Measurements from ENCODE around the gene BABAM1. TPM values are rescaled to one million over a fixed set of nuclear protein-coding genes. Genes with fewer than 3 reads are reported as not detected.

BABAM1 gene
- 10 to 100 TPM; 86.6 to 96.1 TPM for total RNA-seq

- DNase-seq: peak; percentile 94 to 98
- no peaks in the 10 kb centered on the region for H3K9me3 Mint-ChIP-seq
- peaks cover 24% of the 10 kb centered on the region for H3K4me1 Mint-ChIP-seq (ENCODE audit: low read depth)
- H3K36me3 Mint-ChIP-seq (ENCODE audit: insufficient read depth in 2 of 2): peaks cover 5 to 11% of the 10 kb centered on the region in 2 donors
- peak; percentile 93 to 94 for ATAC-seq (replicated peaks in 1 of 2)
- H3K4me3 Mint-ChIP-seq: peak within 1 kb of the TSS; percentile 88 to 93
- H3K27ac Mint-ChIP-seq: peak within 1 kb of the TSS; percentile 95
- H3K27me3 Mint-ChIP-seq (ENCODE audit: low read depth): no peaks in the 10 kb centered on the region
Observed at GRCh38 chr19:17266975-17267788, at the start of gene BABAM1. TSS of gene BABAM1 (plus strand) at chr19:17267443. CDS start at chr19:17268807, 1,364 bp downstream.

DNA sequence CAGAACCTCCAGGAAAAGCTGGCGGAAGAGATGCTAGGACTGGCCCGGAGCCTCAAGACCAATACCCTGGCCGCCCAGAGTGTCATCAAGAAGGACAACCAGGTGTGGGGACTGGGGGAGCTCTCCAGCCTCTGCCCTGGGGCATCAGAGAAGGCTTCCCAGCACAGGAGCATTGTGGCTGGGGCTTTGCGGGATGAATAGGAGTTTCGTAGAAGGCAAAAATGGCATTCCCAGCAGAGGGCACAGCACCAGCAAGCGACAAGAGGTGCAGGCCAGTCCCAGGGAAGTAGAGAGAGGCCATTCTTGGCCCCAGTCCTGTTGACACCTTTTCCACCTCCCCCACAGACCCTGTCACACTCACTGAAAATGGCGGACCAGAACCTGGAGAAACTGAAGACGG lies 48.0 kb upstream of the BABAM1 start:
- Mint-ChIP-seq H3K27ac (no peak overlapping the region), H3K4me3 (no peak overlapping the region), H3K36me3 (ENCODE audit: insufficient read depth in 2 of 2) (peaks cover 2 to 12% of the 10 kb centered on the region in 2 donors), H3K4me1 (ENCODE audit: low read depth) (peaks cover 27% of the 10 kb centered on the region), H3K9me3 (no peaks in the 10 kb centered on the region), H3K27me3 (ENCODE audit: low read depth) (no peaks in the 10 kb centered on the region)
- DNase-seq (no peak), ATAC-seq (replicated peaks in 1 of 2) (no peak)

GRCh38 chr19:17220207-17220758 lies 47.0 kb upstream of the BABAM1 start:
- DNase-seq: no peak
- peak in 1 of 2 donors; percentile 8 for ATAC-seq (replicated peaks in 1 of 2)
- no peak overlapping the region for H3K27ac Mint-ChIP-seq

GRCh38 chr19:17225053-17225452 lies 42.2 kb upstream of the BABAM1 start:
- ATAC-seq (replicated peaks in 1 of 2): no peak
- H3K4me1 Mint-ChIP-seq (ENCODE audit: low read depth): peaks cover 21% of the 10 kb centered on the region
- peak overlapping the region; percentile 39 to 75 for H3K4me3 Mint-ChIP-seq
- no peak for DNase-seq
- no peak overlapping the region for H3K27ac Mint-ChIP-seq
- H3K36me3 Mint-ChIP-seq (ENCODE audit: insufficient read depth in 2 of 2): no peaks in the 10 kb centered on the region
- no peaks in the 10 kb centered on the region for H3K9me3 Mint-ChIP-seq
- no peaks in the 10 kb centered on the region for H3K27me3 Mint-ChIP-seq (ENCODE audit: low read depth)

More at GRCh38 chr19:17220207-17220758, 47.0 kb upstream of the BABAM1 start:
- Mint-ChIP-seq H3K4me1 (ENCODE audit: low read depth) (peaks cover 23% of the 10 kb centered on the region), H3K36me3 (ENCODE audit: insufficient read depth in 2 of 2) (peaks cover 2 to 12% of the 10 kb centered on the region in 2 donors), H3K4me3 (no peak overlapping the region), H3K27me3 (ENCODE audit: low read depth) (no peaks in the 10 kb centered on the region), H3K9me3 (no peaks in the 10 kb centered on the region)

DNA sequence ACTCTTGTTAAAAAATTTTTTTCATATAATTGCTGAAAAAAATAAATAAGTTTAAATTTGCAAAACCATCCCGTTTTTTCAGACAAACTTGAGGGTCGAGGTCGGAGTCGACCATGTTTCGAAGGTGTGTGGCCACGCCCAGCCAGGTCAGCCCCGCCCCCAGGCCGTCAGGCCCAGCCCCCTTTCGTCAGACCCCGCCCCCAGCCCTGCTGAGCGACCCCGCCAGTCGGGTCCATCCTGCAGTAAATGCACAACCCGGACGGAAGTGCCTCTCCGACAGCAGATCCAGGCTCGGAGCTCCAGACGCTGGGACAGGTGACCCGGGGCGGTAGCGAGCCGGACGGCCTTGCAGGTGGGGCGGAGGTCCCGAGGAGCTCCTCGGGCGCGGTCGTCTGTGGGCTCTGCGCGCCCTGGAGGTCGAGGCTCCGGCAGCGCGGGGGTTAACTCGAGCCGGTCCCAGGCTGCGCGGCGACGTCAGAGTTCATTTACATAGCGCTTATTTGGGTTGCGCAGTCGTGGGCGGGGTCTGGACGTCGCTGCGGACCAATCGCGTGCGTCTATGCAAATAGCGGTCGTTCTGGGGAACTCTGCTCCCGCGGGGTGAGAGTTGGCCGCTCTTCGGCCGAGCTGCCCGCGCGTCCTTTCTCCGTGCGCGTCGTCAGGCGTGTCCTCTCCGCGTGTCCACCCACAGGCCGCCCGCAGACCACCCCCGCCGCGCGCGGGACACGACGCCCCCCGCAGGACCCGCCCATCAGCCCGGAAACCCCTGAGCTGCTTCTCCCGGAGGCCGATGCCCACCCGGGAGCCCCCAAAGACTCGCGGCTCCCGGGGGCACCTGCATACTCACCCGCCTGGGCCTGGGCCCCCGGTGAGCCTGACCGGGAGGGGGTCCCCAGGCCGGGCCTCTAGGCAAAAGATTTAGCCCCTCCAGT lies 41.0 kb upstream of the BABAM1 start, which contains the start of gene OCEL1:
Gene OCEL1, plus strand, starts transcription at position 225 of the 932 bp plus-strand sequence. Its CDS starts 22 bp downstream, at position 247.
- no peaks in the 10 kb centered on the region for H3K9me3 Mint-ChIP-seq
- DNase-seq: peak; percentile 96 to 98

GRCh38 chr19:17227798-17228367 lies 39.4 kb upstream of the BABAM1 start:
- H3K4me3 Mint-ChIP-seq: no peak overlapping the region
- no peaks in the 10 kb centered on the region for H3K27me3 Mint-ChIP-seq (ENCODE audit: low read depth)
- peaks cover 21% of the 10 kb centered on the region for H3K4me1 Mint-ChIP-seq (ENCODE audit: low read depth)
- H3K9me3 Mint-ChIP-seq: no peaks in the 10 kb centered on the region
- H3K27ac Mint-ChIP-seq: no peak overlapping the region
- ATAC-seq (replicated peaks in 1 of 2) (no peak), DNase-seq (no peak)
- no peaks in the 10 kb centered on the region for H3K36me3 Mint-ChIP-seq (ENCODE audit: insufficient read depth in 2 of 2)

More for the DNA sequence above, 41.0 kb upstream of the BABAM1 start, which contains the start of gene OCEL1:
- Mint-ChIP-seq H3K36me3 (ENCODE audit: insufficient read depth in 2 of 2) (no peaks in the 10 kb centered on the region), H3K4me1 (ENCODE audit: low read depth) (peaks cover 21% of the 10 kb centered on the region), H3K4me3 (peak within 1 kb of the TSS; percentile 93), H3K27ac (peak within 1 kb of the TSS; percentile 69), H3K27me3 (ENCODE audit: low read depth) (no peaks in the 10 kb centered on the region)
- ATAC-seq (replicated peaks in 1 of 2): peak; percentile 91 to 95

- ATAC-seq (replicated peaks in 1 of 2): no peak
- Mint-ChIP-seq H3K36me3 (ENCODE audit: insufficient read depth in 2 of 2) (no peaks in the 10 kb centered on the region), H3K27ac (no peak overlapping the region)
Observed at GRCh38 chr19:17229890-17230289, 37.4 kb upstream of the BABAM1 start.

GRCh38 chr19:17232258-17232657 lies 35.0 kb upstream of the BABAM1 start:
- H3K36me3 Mint-ChIP-seq (ENCODE audit: insufficient read depth in 2 of 2): no peaks in the 10 kb centered on the region
- H3K27me3 Mint-ChIP-seq (ENCODE audit: low read depth): no peaks in the 10 kb centered on the region
- no peak overlapping the region for H3K27ac Mint-ChIP-seq
- no peak for ATAC-seq (replicated peaks in 1 of 2)
- no peaks in the 10 kb centered on the region for H3K9me3 Mint-ChIP-seq
- peaks cover 21% of the 10 kb centered on the region for H3K4me1 Mint-ChIP-seq (ENCODE audit: low read depth)
- no peak overlapping the region for H3K4me3 Mint-ChIP-seq
- no peak for DNase-seq

More at GRCh38 chr19:17229890-17230289, 37.4 kb upstream of the BABAM1 start:
- DNase-seq: no peak
- Mint-ChIP-seq H3K27me3 (ENCODE audit: low read depth) (no peaks in the 10 kb centered on the region), H3K9me3 (no peaks in the 10 kb centered on the region), H3K4me1 (ENCODE audit: low read depth) (peaks cover 36% of the 10 kb centered on the region), H3K4me3 (no peak overlapping the region)

DNA sequence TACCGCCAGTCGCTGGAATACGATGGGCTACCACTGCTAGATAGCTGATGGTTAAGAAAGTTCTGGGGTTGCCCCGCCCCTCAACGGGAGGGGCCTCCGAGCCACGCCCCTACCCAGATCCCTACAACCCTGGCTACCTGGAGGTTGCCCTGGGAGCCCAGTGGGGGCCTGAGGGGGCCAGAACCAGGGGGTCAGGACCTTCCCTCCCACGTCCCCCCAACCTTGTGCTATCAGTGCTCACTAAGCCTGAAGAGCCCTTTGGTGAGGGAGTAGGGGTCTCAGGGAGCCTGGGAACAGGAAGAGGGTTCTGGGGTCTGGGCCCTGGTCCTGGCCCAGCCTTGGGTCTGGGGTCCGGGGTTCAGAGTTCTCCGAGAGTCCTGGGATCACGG lies 32.3 kb upstream of the BABAM1 start:
- Mint-ChIP-seq H3K27ac (no peak overlapping the region), H3K27me3 (ENCODE audit: low read depth) (no peaks in the 10 kb centered on the region), H3K36me3 (ENCODE audit: insufficient read depth in 2 of 2) (no peaks in the 10 kb centered on the region), H3K4me3 (peak overlapping the region; percentile 84 to 87), H3K4me1 (ENCODE audit: low read depth) (peaks cover 14% of the 10 kb centered on the region), H3K9me3 (no peaks in the 10 kb centered on the region)
- ATAC-seq (replicated peaks in 1 of 2): peak; percentile 67 to 78
- peak; percentile 70 to 80 for DNase-seq

GRCh38 chr19:17235300-17235970 lies 31.8 kb upstream of the BABAM1 start:
- peak overlapping the region; percentile 84 to 87 for H3K4me3 Mint-ChIP-seq
- DNase-seq (peak; percentile 82 to 87), ATAC-seq (replicated peaks in 1 of 2) (peak; percentile 90 to 95)
- peaks cover 14% of the 10 kb centered on the region for H3K4me1 Mint-ChIP-seq (ENCODE audit: low read depth)
- no peaks in the 10 kb centered on the region for H3K9me3 Mint-ChIP-seq
- H3K36me3 Mint-ChIP-seq (ENCODE audit: insufficient read depth in 2 of 2): no peaks in the 10 kb centered on the region
- H3K27ac Mint-ChIP-seq: no peak overlapping the region
- no peaks in the 10 kb centered on the region for H3K27me3 Mint-ChIP-seq (ENCODE audit: low read depth)

DNA sequence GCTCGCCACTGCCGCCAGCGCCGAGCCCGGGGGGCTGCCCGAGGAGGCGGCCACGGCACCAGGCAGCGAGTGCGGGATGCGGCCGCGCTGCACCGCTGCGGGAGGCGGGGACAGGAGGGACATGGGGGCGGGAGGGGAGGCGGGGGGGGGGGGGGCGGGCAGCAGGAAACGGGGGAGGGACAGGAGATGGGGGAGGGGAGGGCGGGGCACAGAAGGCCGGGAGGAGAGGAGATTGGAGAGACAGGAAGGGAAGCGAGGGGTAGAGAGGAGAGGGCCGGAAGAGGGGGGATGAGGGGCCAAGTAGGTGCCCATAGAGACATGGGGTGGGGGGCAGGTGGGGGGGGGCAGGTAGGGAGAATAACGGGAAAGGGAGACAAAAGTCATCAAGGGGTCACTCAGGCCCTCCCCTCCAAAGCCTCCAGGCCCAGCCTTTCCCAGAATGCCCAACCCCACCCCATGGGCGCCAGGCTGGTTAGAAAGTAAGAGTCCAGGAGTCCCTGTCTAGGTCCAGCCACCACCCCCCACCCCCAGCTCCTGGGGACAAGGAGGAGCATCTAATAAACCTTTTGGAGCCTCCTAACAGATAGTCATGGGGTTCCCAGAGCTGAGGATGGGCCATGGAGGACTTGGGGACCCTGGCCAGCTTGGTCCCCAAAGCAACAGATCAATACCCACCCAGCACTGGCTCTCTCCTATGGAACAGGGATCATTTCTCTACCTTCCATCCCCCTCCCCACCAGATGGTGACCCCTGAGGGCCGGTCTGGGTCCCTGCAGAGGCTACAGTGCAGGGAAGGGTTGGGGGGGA lies 31.1 kb upstream of the BABAM1 start:
- Mint-ChIP-seq H3K4me1 (ENCODE audit: low read depth) (peaks cover 14% of the 10 kb centered on the region), H3K4me3 (peak overlapping the region; percentile 84 to 87), H3K27me3 (ENCODE audit: low read depth) (no peaks in the 10 kb centered on the region), H3K27ac (no peak overlapping the region), H3K9me3 (no peaks in the 10 kb centered on the region), H3K36me3 (ENCODE audit: insufficient read depth in 2 of 2) (no peaks in the 10 kb centered on the region)
- ATAC-seq (replicated peaks in 1 of 2) (peak in 1 of 2 donors; percentile 47), DNase-seq (no peak)

Data from activated T-cell treated with anti-CD3 and anti-CD28 coated beads, Interleukin-2, amount 50 U/mL, for 72 hours (primary cell).